ENCODE results near the gene MVB12B. TPM values are rescaled to one million over a fixed set of nuclear protein-coding genes. Genes with fewer than 3 reads are reported as not detected.

The MVB12B gene
- polyA plus RNA-seq, 1 donor, result 16.5 TPM

GRCh38 chr9:126491568-126491879 lies 164.9 kb downstream of the MVB12B start:
- no peak for DNase-seq (ENCODE audit: low read depth)

GRCh38 chr9:126491949-126492348 lies 165.3 kb downstream of the MVB12B start:
- DNase-seq (ENCODE audit: low read depth), result no peak

- no peak for DNase-seq (ENCODE audit: low read depth)
Measured at GRCh38 chr9:126494264-126494663, 167.6 kb downstream of the MVB12B start.

- DNase-seq (ENCODE audit: low read depth), result no peak
Measured at GRCh38 chr9:126494746-126495145, 168.1 kb downstream of the MVB12B start.

- DNase-seq (ENCODE audit: low read depth), result no peak
Measured at GRCh38 chr9:126495411-126496180, 169.0 kb downstream of the MVB12B start.

- no peak for DNase-seq (ENCODE audit: low read depth)
Measured at GRCh38 chr9:126496181-126496576, 169.6 kb downstream of the MVB12B start.

GRCh38 chr9:126496781-126497659 lies 170.4 kb downstream of the MVB12B start:
- no peak for DNase-seq (ENCODE audit: low read depth)

GRCh38 chr9:126497660-126498275 lies 171.1 kb downstream of the MVB12B start:
- DNase-seq (ENCODE audit: low read depth), result no peak

GRCh38 chr9:126498331-126498730 lies 171.7 kb downstream of the MVB12B start:
- DNase-seq (ENCODE audit: low read depth), result no peak

GRCh38 chr9:126499005-126499910 lies 172.6 kb downstream of the MVB12B start:
- no peak for DNase-seq (ENCODE audit: low read depth)

- no peak for DNase-seq (ENCODE audit: low read depth)
Measured at GRCh38 chr9:126499911-126500599, 173.4 kb downstream of the MVB12B start.

GRCh38 chr9:126500600-126501382 lies 174.2 kb downstream of the MVB12B start:
- no peak for DNase-seq (ENCODE audit: low read depth)

GRCh38 chr9:126501383-126502331 lies 175.0 kb downstream of the MVB12B start:
- no peak for DNase-seq (ENCODE audit: low read depth)

- no peak for DNase-seq (ENCODE audit: low read depth)
Measured at GRCh38 chr9:126502417-126503332, 176.0 kb downstream of the MVB12B start.

GRCh38 chr9:126503333-126504085 lies 176.9 kb downstream of the MVB12B start:
- no peak for DNase-seq (ENCODE audit: low read depth)

- DNase-seq (ENCODE audit: low read depth), result no peak
Measured at GRCh38 chr9:126504086-126504976, 177.7 kb downstream of the MVB12B start.
